HG02678 (cell line): ENCODE data around the gene SGCE.

Experiments used
- ATAC-seq: cut with Tn5 transposase; IDR thresholded peaks from one replicate; pipeline ENCODE4 v1.9.1; 2021; ENCODE audit warnings: mild to moderate bottlenecking, moderate library complexity; ENCODE audit not compliant: unreplicated experiment

The SGCE gene

GRCh38 chr7:94660006-94660405 is 4.1 kb upstream of the SGCE start:
- no peak for ATAC-seq

DNA sequence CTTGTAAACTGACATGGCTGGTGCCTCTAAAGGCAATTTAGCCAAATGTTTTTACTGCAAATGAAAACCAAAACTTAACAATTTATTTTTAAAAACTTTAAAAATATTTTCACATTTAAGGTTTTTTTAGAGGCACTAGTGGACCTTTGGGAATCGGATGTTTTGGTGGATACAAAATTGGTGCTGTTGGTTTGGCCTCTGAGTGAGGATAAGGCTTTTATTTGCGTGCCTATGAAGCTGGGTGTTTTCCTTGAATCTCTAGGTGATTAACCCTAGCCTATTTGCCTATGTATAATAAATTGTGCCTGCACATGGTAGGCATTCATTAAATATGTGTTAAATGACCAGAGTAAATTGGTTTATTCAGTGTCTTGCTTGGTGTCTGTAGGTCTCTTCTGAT is 2.9 kb upstream of the SGCE start:
- ATAC-seq = no peak

DNA sequence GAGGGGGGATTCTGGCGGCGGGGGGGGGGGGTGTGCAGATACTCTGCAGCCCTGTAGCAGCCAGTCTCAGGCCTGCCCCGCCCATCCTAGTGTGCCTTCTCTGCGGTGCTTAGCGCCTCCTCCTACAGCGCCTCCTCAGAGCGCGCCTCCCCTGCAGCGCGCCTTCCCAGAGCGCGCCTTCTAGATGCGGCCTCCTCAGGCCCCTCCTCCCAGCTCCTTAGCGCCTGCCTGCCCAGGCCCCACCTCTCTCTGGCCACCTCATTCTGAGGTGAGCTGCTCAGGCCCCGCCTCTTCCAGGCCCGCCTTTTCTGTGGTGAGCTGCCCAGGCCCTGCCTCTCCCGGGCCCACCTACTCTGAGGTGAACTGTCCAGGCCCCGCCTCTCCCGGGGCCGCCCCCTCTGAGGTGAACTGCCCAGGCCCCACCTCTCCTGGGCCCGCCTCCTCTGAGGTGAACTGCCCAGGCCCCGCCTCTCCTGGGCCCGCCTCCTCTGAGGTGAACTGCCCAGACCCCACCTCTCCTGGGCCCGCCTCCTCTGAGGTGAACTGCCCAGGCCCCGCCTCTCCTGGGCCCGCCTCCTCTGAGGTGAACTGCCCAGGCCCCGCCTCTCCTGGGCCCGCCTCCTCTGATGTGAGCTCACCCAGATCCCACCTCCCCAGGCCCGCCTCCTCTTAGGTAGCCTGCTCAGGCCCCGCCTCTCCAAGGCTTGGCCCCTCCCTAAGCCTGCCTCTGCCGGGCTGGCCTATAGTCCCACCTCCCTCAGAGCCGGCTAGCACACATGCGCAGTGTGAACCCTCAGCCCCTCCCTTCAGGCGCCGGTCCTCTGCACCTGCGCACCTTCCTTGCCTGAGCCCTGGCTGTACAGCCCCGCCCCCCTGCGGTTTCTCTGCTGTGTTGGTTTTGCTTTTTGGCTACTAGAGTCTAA is 2.1 kb upstream of the SGCE start:
- peak; percentile 81 for ATAC-seq

- no peak for ATAC-seq
These were observed 1.2 kb upstream of the SGCE start for GRCh38 chr7:94656925-94657731.

DNA sequence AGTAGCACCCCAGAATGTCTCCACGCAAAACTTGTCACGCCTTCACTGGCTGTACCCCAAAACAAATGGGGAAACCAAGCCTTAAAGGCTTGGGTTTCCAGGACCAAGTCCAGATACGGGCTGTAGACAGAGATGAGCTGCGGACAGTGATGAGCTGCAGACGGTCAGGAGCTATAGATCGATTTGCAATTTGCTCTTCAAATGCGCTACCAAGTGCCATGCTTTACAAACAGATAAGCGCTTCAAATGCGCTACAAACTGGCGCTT is 658 bp upstream of the SGCE start:
- ATAC-seq = no peak

DNA sequence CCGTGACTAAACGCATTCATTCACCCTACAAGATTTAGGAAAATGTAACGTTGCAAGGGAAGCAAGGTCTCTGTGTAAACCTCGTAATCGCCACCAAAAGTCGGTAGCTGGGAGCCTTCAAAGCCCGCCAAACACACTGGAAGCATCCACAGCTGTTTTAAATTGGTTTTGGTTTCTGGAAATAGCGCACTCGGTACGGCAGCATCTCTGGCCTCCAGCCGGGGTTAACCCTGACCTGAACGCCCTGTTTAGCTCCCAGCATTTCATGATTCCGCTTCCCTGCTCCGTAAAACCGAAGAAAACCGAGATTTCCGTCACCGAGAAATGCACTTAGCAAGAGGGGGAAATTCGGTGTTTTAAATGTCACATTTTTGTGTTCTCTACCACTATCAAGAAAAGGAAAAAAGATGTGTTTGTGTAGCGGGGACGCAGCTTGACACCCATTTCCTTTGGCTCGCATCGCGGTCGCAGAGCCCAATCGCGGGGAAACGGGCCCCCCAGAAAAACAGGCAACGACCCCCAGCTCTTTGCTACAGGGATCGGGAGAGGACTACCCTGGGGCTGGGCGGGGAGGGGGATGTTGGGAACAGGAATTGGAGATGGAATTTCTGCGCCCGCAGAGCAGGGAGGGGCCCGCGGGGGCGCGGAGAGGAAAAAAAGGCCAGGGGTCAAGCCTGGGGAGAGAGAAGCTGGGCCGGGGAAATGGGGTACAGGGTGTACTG is 646 bp downstream of the SGCE start:
- ATAC-seq = no peak

DNA sequence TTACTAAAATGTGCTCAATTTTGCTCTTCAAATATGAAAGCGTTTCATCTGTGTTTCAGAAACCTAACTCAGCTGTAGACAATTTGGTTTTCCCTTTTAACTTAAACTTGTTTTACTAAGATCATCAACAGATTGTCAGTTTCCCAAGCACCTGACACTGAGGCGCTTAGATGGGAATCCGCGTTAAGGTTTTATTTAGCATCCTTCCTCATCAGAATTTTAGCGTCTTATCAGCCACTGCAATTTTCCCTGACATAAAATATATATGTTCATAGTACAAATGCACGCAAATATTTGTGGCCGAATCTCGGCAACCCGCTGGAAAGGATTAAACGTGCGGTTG is 1.2 kb downstream of the SGCE start:
- ATAC-seq = no peak

DNA sequence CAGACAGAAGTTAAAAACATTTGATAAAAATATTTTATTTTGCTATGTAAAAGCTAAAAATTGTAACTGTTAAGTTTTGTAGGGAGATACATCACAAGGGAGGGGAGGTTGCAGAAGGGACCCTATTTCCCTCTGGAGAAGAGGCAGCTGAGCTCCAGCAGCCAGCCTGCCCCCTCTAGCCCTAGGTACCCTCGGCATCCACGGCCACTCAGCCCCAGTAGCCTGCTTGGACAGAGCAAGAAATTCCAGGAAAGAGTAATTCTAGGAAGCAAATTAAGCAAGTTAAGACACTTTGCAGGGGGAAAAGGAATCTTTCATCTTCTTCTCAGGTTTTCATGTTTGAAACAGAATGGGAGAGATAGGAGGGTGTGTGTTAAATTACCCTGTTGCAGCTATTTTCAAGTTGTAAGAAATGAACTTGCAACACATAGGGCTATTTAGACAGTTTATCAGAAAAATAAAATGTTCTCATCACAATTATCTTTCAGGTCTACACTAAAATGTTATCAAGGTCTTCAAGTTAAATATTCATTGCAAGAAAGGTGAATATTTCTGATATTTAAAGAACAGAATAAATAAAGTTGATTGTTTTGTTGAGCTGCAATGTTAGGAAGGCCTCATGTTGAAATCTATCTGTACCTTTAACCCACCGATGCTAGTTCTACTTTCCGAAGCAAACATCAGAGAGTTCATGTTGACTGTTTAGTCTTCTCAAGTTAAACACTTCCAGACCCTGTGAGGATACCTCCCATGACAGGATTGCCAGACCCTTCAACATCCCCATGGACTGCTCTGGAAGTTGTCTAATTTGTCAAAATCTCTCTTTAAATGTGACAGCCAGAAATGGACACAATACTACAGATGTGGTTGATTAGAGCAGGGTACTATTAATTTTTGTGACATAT is 5.5 kb downstream of the SGCE start:
- no peak for ATAC-seq

- peak; percentile 82 for ATAC-seq
These were observed 6.5 kb downstream of the SGCE start for GRCh38 chr7:94649450-94649849.

GRCh38 chr7:94648731-94649130 is 7.2 kb downstream of the SGCE start:
- ATAC-seq = no peak

DNA sequence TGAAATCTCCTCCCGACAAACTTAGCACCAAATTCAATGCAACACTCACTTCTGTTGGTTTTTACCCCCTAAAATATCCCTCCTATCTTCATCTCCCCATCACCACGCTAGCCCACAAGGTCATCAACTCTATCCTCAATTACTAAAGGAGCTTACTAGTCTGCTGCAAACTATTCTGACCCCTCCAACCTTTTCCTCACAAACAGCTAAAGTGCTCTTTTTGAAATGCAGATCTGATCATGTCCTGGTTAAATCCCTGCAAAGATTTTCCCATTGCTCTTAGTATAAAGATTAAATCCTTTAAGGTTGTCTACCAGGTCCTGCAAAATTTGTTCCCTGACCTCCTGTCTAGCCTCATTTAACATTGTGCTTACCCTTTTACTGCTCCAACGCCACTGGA is 8.6 kb downstream of the SGCE start:
- ATAC-seq = no peak

DNA sequence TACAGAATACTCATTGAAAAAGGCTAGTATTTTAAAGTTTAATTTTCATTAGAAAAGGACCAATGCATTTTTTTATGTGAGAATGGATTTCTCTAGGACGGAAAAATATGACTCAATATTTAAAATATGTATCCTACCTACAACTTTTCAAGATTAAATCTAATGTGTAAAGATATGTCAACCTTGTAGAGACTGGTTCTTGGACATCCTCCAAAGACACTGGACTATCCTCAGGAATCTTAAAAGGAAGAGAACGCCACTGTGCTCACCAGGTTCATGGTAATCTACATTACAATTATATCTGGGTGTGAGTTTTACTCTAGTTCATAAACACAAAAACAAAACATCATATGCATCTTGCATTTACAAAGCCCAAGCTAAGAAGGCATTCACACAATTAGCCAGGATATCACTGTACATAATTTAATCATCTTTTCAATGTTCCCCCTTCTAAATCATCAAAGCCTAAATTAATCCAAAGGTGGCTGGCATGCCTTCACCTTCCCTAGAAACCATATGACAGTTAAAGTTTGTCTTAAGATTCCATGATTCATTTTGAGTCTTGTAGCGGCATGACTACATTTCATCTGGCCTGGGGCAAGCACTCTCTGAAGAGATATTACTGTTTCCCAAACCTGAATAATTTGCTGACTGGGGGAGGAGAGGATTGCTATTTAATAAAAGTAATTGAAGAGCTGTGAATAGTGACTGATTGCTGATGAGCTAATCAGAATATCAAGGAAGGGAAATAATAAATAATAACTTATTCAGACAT is 12.0 kb downstream of the SGCE start:
- ATAC-seq = no peak

DNA sequence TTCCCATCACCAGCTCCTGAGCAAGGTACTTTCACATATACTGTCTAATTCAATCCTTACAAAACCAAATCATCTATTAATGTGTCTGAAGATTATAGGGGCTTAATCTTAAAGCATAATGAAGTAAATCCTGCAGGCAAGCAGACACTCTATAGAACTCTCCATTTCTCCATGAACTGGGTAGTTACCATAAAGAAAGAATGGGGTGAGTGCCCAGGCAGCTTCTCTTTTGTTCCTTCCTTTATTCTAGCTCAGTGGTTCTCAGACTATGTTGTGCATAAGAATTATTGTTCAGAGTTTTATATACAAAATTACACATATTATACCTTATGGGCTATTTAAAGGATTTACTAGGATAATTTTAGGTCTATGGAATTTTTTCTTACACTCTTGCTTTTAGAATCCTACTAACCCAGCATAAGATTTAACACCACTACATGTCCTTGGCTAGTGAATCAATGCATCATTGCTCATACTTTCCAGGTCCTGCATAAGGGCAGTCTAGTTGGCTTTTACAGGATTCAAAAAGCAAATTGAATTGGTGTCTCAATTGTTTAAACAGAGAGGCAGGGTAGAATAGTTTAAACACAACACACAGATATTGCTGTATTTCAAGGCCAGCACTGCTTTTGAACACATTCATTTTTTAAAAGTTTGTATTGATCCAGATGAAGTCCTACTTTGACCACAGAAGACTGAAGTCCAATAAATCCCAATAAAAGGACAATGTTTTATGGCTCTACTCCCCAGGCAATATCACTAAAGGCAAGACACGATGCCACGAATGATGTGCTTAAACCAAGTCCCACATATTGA is 12.9 kb downstream of the SGCE start:
- no peak for ATAC-seq

DNA sequence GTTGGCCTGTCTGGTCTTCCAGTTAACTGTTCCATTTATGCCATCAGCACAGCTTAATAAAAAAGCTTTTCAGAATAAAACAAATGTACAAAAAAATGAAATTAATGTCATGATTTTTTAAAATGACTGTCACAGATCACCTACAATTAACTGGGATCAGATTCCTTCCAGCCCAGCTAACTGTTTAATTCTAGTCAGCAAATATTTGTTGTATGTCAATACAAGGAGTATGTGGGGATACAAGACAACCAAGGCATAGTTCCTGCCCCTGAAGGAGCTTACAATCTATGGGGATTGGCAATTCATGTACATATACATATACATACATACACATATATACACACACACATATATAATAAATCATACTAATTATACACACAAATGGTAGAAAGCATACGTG is 16.5 kb downstream of the SGCE start:
- ATAC-seq = no peak

DNA sequence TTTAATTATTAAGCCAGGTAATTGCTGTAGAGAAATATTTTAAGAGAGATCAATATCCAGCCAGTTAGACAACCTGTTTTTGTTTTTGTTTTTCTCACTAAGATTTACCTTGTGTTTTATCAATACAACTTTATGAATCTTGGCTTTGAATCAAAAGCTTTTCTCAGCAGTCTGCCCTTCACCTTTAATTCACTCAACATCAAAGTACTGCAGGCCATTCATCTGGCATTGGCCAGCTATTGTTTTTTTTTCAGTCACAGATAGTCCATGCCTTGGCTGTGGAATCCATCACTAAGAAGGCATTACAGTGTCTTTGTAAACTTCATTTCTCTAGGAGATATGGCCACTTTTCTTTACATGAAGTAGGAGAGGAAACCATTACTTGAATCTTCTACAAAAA is 20.2 kb downstream of the SGCE start:
- ATAC-seq = no peak

DNA sequence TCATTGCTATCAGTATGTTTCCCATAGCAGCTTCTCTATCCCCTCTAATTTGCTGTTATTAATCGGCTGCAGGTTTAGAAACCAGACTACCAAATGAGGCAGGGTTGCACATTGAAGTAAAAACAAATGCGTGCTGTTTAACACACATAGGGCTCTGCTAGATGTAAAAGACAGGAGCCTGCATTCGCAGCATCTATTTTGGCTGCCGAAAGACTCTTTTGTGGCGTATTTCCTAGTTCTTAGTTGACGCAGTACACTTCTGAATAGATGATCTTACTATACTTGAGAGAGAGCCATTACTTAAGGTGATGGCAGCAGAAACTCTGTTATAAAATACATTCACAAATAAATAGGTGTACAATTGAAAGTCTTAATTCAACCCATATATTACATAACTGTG is 21.4 kb downstream of the SGCE start:
- ATAC-seq = no peak

- ATAC-seq = no peak
These were observed 22.2 kb downstream of the SGCE start for GRCh38 chr7:94633687-94634086.

DNA sequence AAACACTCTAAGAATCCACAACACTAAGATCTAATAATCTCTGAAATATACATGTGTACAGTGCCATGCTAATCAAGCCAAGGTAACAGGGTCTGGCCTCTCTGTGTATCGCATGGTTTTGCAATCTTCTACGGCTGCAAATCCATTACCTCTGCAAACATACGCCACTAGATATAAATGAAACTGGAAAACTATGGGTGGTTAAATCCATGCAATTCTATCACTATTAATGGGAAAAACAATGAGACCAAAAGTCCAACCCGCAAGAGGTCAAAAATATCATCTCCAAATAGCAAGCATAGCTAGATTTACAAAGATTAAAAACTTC is 23.0 kb downstream of the SGCE start:
- no peak for ATAC-seq

- peak; percentile 52 for ATAC-seq
These were observed 23.5 kb downstream of the SGCE start for GRCh38 chr7:94632338-94633013.
